Mesendoderm (in vitro differentiated cells): ENCODE measurements around the gene KCNIP2.

Source experiments
- DNase-seq: peaks from one replicate; pipeline ENCODE4 v3.0.0; 2013
- H2AK5ac ChIP-seq: 2 replicates; pipeline ENCODE4 v1.6.1; 2013; ENCODE audit warnings: low read length, inconsistent platforms
- H2BK120ac ChIP-seq: 2 replicates; pipeline ENCODE4 v1.6.1; 2013; ENCODE audit warnings: low read depth, mild to moderate bottlenecking, low read length, moderate library complexity, mixed read lengths
- H2BK15ac ChIP-seq: replicated peaks from 2 replicates; pipeline ENCODE4 v1.6.1; 2013; ENCODE audit warnings: low read depth, mild to moderate bottlenecking, moderate library complexity
- H2BK5ac ChIP-seq: 2 replicates; pipeline ENCODE4 v1.6.1; 2013; ENCODE audit warnings: low read length, inconsistent platforms
- H3K18ac ChIP-seq: 2 replicates; pipeline ENCODE4 v1.6.1; 2013; ENCODE audit warnings: mild to moderate bottlenecking, low read length, mixed read lengths
- H3K23ac ChIP-seq: one replicate; pipeline ENCODE4 v1.6.1; 2013; ENCODE audit warnings: low read length
- H3K27ac ChIP-seq: 2 replicates; pipeline ENCODE4 v1.5.1; 2013; ENCODE audit warnings: low read depth, mild to moderate bottlenecking, inconsistent platforms, low read length, moderate library complexity
- H3K27me3 ChIP-seq: 2 replicates; pipeline ENCODE4 v1.6.1; 2013; ENCODE audit warnings: low read length, control low read depth, mild to moderate bottlenecking, inconsistent platforms; ENCODE audit not compliant: insufficient read depth, poor library complexity
- H3K36me3 ChIP-seq: 2 replicates; pipeline ENCODE4 v1.6.1; 2013; ENCODE audit warnings: low read length, inconsistent platforms; ENCODE audit not compliant: control insufficient read depth, insufficient read depth
- H3K4ac ChIP-seq: one replicate; pipeline ENCODE4 v1.6.1; 2013; ENCODE audit warnings: low read depth, mild to moderate bottlenecking, low read length, moderate library complexity
- H3K4me1 ChIP-seq: 2 replicates; pipeline ENCODE4 v1.6.1; 2013; ENCODE audit warnings: low read depth, low read length, inconsistent platforms; ENCODE audit not compliant: control insufficient read depth
- H3K4me2 ChIP-seq: 2 replicates; pipeline ENCODE4 v1.6.1; 2013; ENCODE audit warnings: low read length
- H3K4me3 ChIP-seq: 2 replicates; pipeline ENCODE4 v1.5.1; 2013; ENCODE audit warnings: mild to moderate bottlenecking, low read length
- H3K56ac ChIP-seq: one replicate; pipeline ENCODE4 v1.6.1; 2013; ENCODE audit warnings: low read length
- H3K79me1 ChIP-seq: 2 replicates; pipeline ENCODE4 v1.6.1; 2013; ENCODE audit warnings: low read length, inconsistent platforms
- H3K79me2 ChIP-seq: 2 replicates; pipeline ENCODE4 v1.6.1; 2013; ENCODE audit warnings: mild to moderate bottlenecking, low read length; ENCODE audit not compliant: control insufficient read depth, insufficient read depth
- H3K9ac ChIP-seq: 2 replicates; pipeline ENCODE4 v1.6.1; 2013; ENCODE audit warnings: low read length, inconsistent platforms
- H4K5ac ChIP-seq: one replicate; pipeline ENCODE4 v1.6.1; 2013; ENCODE audit warnings: low read length
- H4K8ac ChIP-seq: one replicate; pipeline ENCODE4 v1.6.1; 2013; ENCODE audit warnings: low read depth, mild to moderate bottlenecking, control low read depth, low read length, moderate library complexity
- WGBS: extraction: QIAGEN DNeasy Blood & Tissue Kit; methylation state at CpG from one replicate; pipeline ENCODE4 v1.1.7; 2013; ENCODE audit warnings: low lambda C conversion rate, missing lambda C conversion rate; ENCODE audit not compliant: insufficient coverage; ENCODE audit errors: extremely low coverage; 5-methylcytosine and 5-hydroxymethylcytosine counted together

The KCNIP2 gene

GRCh38 chr10:101875068-101875688 lies 31.6 kb upstream of the KCNIP2 start:
- no peak overlapping the region for H3K4me2 ChIP-seq
- H2AK5ac ChIP-seq: no peak overlapping the region
- H3K23ac ChIP-seq: no peak overlapping the region
- H2BK5ac ChIP-seq: no peak overlapping the region
- H4K8ac ChIP-seq: no peak overlapping the region
- H3K9ac ChIP-seq: no peak overlapping the region
- H3K27me3 ChIP-seq: no peaks in the 10 kb centered on the region
- H4K5ac ChIP-seq: no peak overlapping the region
- no peaks in the 10 kb centered on the region for H3K79me2 ChIP-seq
- no CpG with 5 or more reads among the region's 3 CpGs for WGBS
- no peaks in the 10 kb centered on the region for H3K4me1 ChIP-seq
- H2BK15ac ChIP-seq: no peak overlapping the region
- H3K56ac ChIP-seq: no peak overlapping the region
- H3K18ac ChIP-seq: no peak overlapping the region
- no peak overlapping the region for H3K4me3 ChIP-seq
- H2BK120ac ChIP-seq: no peak overlapping the region
- H3K27ac ChIP-seq: no peak overlapping the region
- no peaks in the 10 kb centered on the region for H3K79me1 ChIP-seq
- DNase-seq: no peak
- no peaks in the 10 kb centered on the region for H3K36me3 ChIP-seq
- H3K4ac ChIP-seq: no peak overlapping the region

DNA sequence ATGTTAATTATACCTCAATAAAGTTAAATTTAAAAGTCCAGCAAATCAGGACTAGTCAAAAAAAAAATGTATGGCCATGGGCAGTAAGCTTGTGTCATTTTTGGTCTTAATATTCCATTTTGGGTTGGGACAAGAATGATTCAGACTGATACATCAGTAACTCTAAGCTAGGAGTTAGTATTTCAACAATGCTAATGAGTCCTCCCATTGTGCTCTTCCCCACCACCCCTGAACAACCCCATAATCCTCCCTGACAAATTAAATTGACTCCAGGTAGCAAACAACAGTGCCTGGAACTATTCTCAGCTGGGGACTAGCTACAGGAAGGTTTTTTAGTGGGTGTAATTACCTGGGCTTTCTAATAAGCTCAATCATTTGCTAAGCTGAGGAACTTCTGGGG lies 30.7 kb upstream of the KCNIP2 start:
- H3K79me1 ChIP-seq: no peaks in the 10 kb centered on the region
- no peaks in the 10 kb centered on the region for H3K27me3 ChIP-seq
- no peak overlapping the region for H2BK120ac ChIP-seq
- no peak overlapping the region for H4K8ac ChIP-seq
- DNase-seq: no peak
- no peak overlapping the region for H3K4me3 ChIP-seq
- no peak overlapping the region for H3K4ac ChIP-seq
- H3K36me3 ChIP-seq: no peaks in the 10 kb centered on the region
- H2AK5ac ChIP-seq: no peak overlapping the region
- no peak overlapping the region for H2BK5ac ChIP-seq
- no peak overlapping the region for H3K56ac ChIP-seq
- no peak overlapping the region for H3K18ac ChIP-seq
- no peak overlapping the region for H3K9ac ChIP-seq
- no peak overlapping the region for H3K27ac ChIP-seq
- H3K4me2 ChIP-seq: no peak overlapping the region
- H3K4me1 ChIP-seq: no peaks in the 10 kb centered on the region
- no peak overlapping the region for H4K5ac ChIP-seq
- H3K23ac ChIP-seq: no peak overlapping the region
- no peak overlapping the region for H2BK15ac ChIP-seq
- no peaks in the 10 kb centered on the region for H3K79me2 ChIP-seq

DNA sequence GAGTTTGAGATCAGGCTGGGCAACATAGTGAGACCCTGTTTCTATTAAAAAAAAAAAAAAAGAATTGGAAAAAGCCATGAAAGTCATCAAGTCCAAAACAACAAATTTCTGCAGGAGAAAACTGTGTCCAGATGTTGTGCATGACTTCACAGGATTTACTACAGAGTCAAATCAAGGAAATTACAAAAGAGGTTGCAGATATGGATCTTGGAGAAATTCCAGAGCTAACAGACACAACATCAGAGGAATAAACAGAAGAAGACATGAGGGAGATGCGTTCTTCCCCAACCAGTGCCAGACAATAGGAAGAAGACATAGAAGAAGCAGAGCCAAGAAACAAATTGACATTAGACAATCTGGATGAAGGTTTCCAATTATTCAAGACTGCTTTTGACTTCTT lies 24.3 kb upstream of the KCNIP2 start:
- H3K79me2 ChIP-seq: no peaks in the 10 kb centered on the region
- no peak overlapping the region for H3K27ac ChIP-seq
- no peak overlapping the region for H2BK120ac ChIP-seq
- H2BK5ac ChIP-seq: no peak overlapping the region
- no peak overlapping the region for H2AK5ac ChIP-seq
- no peak overlapping the region for H4K8ac ChIP-seq
- H3K4ac ChIP-seq: no peak overlapping the region
- H2BK15ac ChIP-seq: no peak overlapping the region
- no peak overlapping the region for H3K4me3 ChIP-seq
- H3K79me1 ChIP-seq: no peaks in the 10 kb centered on the region
- H3K9ac ChIP-seq: no peak overlapping the region
- H3K36me3 ChIP-seq: no peaks in the 10 kb centered on the region
- H3K23ac ChIP-seq: no peak overlapping the region
- DNase-seq: no peak
- no peaks in the 10 kb centered on the region for H3K27me3 ChIP-seq
- no peak overlapping the region for H3K4me2 ChIP-seq
- H3K4me1 ChIP-seq: no peaks in the 10 kb centered on the region
- no peak overlapping the region for H4K5ac ChIP-seq
- no peak overlapping the region for H3K56ac ChIP-seq
- no peak overlapping the region for H3K18ac ChIP-seq
- WGBS: no CpG with 5 or more reads among the region's 1 CpG

- H2AK5ac ChIP-seq: no peak overlapping the region
Observed at GRCh38 chr10:101859530-101859929, 15.9 kb upstream of the KCNIP2 start.

DNA sequence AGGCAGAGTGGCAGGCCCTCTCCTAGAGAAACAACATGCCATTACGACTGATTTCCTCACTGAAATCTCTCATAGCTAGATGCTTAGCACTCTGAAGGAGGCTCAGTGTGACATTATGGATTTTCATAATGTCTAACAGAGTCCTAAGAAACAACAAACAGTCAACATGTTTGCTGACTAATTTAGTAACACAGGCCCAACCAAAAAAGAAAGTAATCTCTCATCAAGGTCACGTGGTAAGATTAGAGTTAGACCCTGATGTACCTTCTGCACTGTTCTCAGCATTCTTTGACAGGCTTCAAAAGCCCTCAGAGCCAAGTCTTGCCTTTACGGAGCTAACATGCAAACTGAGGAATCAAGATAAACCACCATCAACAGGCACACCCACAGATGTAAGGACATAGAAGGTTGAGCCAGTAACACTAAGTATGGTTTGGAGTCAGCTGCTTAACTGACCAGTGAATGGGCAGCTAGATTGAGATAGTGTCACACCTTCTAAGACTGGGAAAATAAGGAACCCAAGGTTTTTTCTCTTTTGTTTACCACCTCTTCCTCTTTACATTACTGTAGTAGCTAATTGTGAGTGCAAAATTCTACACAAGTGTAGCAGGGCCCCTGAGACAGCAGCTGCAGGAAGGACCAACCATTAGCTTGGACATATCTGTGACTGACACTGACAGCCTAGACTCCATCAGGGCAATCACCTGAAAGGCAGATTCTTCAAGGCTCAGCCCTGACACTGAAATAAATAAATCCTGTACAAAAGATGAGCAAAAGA lies 15.3 kb upstream of the KCNIP2 start:
- Histone ChIP-seq H3K56ac (no peak overlapping the region), H3K4me1 (no peaks in the 10 kb centered on the region), H4K5ac (no peak overlapping the region), H4K8ac (no peak overlapping the region), H2BK5ac (no peak overlapping the region), H3K4me3 (no peak overlapping the region), H2BK15ac (no peak overlapping the region), H3K79me1 (no peaks in the 10 kb centered on the region), H3K27ac (no peak overlapping the region), H3K9ac (no peak overlapping the region), H3K36me3 (no peaks in the 10 kb centered on the region), H3K79me2 (no peaks in the 10 kb centered on the region), H2AK5ac (no peak overlapping the region), H3K27me3 (no peaks in the 10 kb centered on the region), H2BK120ac (no peak overlapping the region), H3K4me2 (no peak overlapping the region), H3K4ac (no peak overlapping the region), H3K23ac (no peak overlapping the region), H3K18ac (no peak overlapping the region)
- no CpG with 5 or more reads among the region's 3 CpGs for WGBS
- no peak for DNase-seq

More at GRCh38 chr10:101859530-101859929, 15.9 kb upstream of the KCNIP2 start:
- H2BK15ac ChIP-seq: no peak overlapping the region
- WGBS: no CpG with 5 or more reads among the region's 2 CpGs
- no peak overlapping the region for H4K8ac ChIP-seq
- no peak overlapping the region for H2BK120ac ChIP-seq
- no peak overlapping the region for H3K4ac ChIP-seq
- H3K4me1 ChIP-seq: no peaks in the 10 kb centered on the region
- no peak overlapping the region for H3K18ac ChIP-seq
- no peak overlapping the region for H3K4me2 ChIP-seq
- no peaks in the 10 kb centered on the region for H3K27me3 ChIP-seq
- H3K4me3 ChIP-seq: no peak overlapping the region
- H3K27ac ChIP-seq: no peak overlapping the region
- H3K23ac ChIP-seq: no peak overlapping the region
- no peak overlapping the region for H3K9ac ChIP-seq
- H4K5ac ChIP-seq: no peak overlapping the region
- no peak overlapping the region for H2BK5ac ChIP-seq
- H3K56ac ChIP-seq: no peak overlapping the region
- H3K79me1 ChIP-seq: no peaks in the 10 kb centered on the region
- no peaks in the 10 kb centered on the region for H3K79me2 ChIP-seq
- H3K36me3 ChIP-seq: no peaks in the 10 kb centered on the region
- DNase-seq: no peak
